ENCODE data around the gene MFAP2. TPM values are rescaled to one million over a fixed set of nuclear protein-coding genes. Genes with fewer than 3 reads are reported as not detected.

The MFAP2 gene
- 0.54 to 1.2 TPM (median 0.95 TPM) in 5 replicates for total RNA-seq (2022; extraction: Qiagen RNA extraction)

GRCh38 chr1:16980473-16981268, at the start of gene MFAP2:
Gene MFAP2, minus strand, starts transcription at chr1:16980620. Its CDS starts 2,347 bp downstream, at chr1:16978273.

GRCh38 chr1:17011439-17012307, 31.3 kb upstream of the MFAP2 start, which contains the start of gene ATP13A2:
Gene ATP13A2, minus strand, starts transcription at chr1:17011928. Its CDS starts 190 bp downstream, at chr1:17011738.

Other genes with a start within 250 kb of the MFAP2 start
- 6.1 to 30.4 TPM (median 9.0 TPM) in 3 of 5 replicates, not detected in the others for gene RNU1-4, start 240.1 kb downstream of the MFAP2 start, total RNA-seq (2022; extraction: Qiagen RNA extraction)
- 6.1 to 30.4 TPM (median 9.0 TPM) in 3 of 5 replicates, not detected in the others for gene RNU1-2, start 84.6 kb downstream of the MFAP2 start, total RNA-seq (2022; extraction: Qiagen RNA extraction)
- 6.6 to 8.0 TPM (median 7.6 TPM) in 5 replicates for gene CROCC, start 58.7 kb downstream of the MFAP2 start, total RNA-seq (2022; extraction: Qiagen RNA extraction)
- 24.1 to 30.0 TPM (median 27.4 TPM) in 5 replicates for gene ATP13A2, start 31.3 kb upstream of the MFAP2 start, total RNA-seq (2022; extraction: Qiagen RNA extraction)
- gene SDHB, start 73.4 kb upstream of the MFAP2 start, total RNA-seq (2022; extraction: Qiagen RNA extraction), result 96.8 to 109 TPM (median 108 TPM) in 5 replicates
- gene PADI2, start 138.8 kb upstream of the MFAP2 start, total RNA-seq (2022; extraction: Qiagen RNA extraction), result 0.89 to 1.2 TPM (median 1.00 TPM) in 5 replicates
- gene PADI1, start 224.5 kb upstream of the MFAP2 start, total RNA-seq (2022; extraction: Qiagen RNA extraction), result 0.98 to 1.7 TPM (median 1.2 TPM) in 5 replicates

All from A549 treated with Hydrocortisone at 1 μM for 4 hours (cell line).